Parathyroid adenoma (tissue), 2 donors: ENCODE measurements around the gene MBP.

Source experiments
- H2AFZ ChIP-seq: fragments of 300-600 bp; sonication (generic); one replicate; pipeline ENCODE4 v1.7.0; 2017; ENCODE audit warnings: antibody characterized with exemption, mild to moderate bottlenecking
- H3K27ac ChIP-seq: fragments of 300-600 bp; sonication (generic); one replicate; pipeline ENCODE4 v1.7.0; 2017
- H3K27me3 ChIP-seq: fragments of 300-600 bp; sonication (generic); one replicate; pipeline ENCODE4 v1.7.0; 2017; ENCODE audit warnings: low read length; ENCODE audit not compliant: control insufficient read depth, insufficient read depth
- H3K36me3 ChIP-seq: fragments of 300-600 bp; sonication (generic); one replicate; pipeline ENCODE4 v1.7.0; 2017; ENCODE audit warnings: low read length; ENCODE audit not compliant: control insufficient read depth, insufficient read depth
- H3K4me1 ChIP-seq: fragments of 300-600 bp; sonication (generic); one replicate; pipeline ENCODE4 v1.7.0; 2017; ENCODE audit warnings: control low read depth
- H3K4me2 ChIP-seq: fragments of 300-600 bp; sonication (generic); one replicate; pipeline ENCODE4 v1.7.0; 2017; ENCODE audit warnings: low read length
- H3K4me3 ChIP-seq: fragments of 300-600 bp; sonication (generic); one replicate; pipeline ENCODE4 v1.7.0; 2017; ENCODE audit warnings: low read depth, low read length
- H3K79me2 ChIP-seq: fragments of 300-600 bp; sonication (generic); one replicate; pipeline ENCODE4 v1.7.0; 2017; ENCODE audit warnings: control low read depth
- H3K9ac ChIP-seq: fragments of 300-600 bp; sonication (generic); one replicate; pipeline ENCODE4 v1.7.0; 2017; ENCODE audit warnings: mild to moderate bottlenecking
- H3K9me3 ChIP-seq: fragments of 300-600 bp; sonication (generic); one replicate; pipeline ENCODE4 v1.7.0; 2017; ENCODE audit warnings: low read length; ENCODE audit not compliant: control insufficient read depth
- TF ChIP-seq, protein P1 (sequence below): fragments of 300-600 bp; sonication (generic); IDR thresholded peaks from one replicate; pipeline ENCODE4 v1.7.0; 2017; ENCODE audit warnings: antibody characterized with exemption, mild to moderate bottlenecking
- donor health status: primary hyperparathyroidism.

Gene MBP

GRCh38 chr18:77153404-77153803 lies 20.8 kb upstream of the MBP start:
- TF ChIP-seq, protein P1, sequence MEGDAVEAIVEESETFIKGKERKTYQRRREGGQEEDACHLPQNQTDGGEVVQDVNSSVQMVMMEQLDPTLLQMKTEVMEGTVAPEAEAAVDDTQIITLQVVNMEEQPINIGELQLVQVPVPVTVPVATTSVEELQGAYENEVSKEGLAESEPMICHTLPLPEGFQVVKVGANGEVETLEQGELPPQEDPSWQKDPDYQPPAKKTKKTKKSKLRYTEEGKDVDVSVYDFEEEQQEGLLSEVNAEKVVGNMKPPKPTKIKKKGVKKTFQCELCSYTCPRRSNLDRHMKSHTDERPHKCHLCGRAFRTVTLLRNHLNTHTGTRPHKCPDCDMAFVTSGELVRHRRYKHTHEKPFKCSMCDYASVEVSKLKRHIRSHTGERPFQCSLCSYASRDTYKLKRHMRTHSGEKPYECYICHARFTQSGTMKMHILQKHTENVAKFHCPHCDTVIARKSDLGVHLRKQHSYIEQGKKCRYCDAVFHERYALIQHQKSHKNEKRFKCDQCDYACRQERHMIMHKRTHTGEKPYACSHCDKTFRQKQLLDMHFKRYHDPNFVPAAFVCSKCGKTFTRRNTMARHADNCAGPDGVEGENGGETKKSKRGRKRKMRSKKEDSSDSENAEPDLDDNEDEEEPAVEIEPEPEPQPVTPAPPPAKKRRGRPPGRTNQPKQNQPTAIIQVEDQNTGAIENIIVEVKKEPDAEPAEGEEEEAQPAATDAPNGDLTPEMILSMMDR: no peak
- Histone ChIP-seq H3K9me3 (no peaks in the 10 kb centered on the region), H3K79me2 (no peaks in the 10 kb centered on the region), H3K4me2 (no peak overlapping the region), H3K27ac (no peak overlapping the region), H3K27me3 (no peaks in the 10 kb centered on the region), H3K9ac (no peak overlapping the region), H3K4me1 (peaks cover 2% of the 10 kb centered on the region), H2AFZ (no peak overlapping the region), H3K36me3 (no peaks in the 10 kb centered on the region), H3K4me3 (no peak overlapping the region)

GRCh38 chr18:77151772-77152520 lies 19.4 kb upstream of the MBP start:
- TF ChIP-seq, protein P1: no peak
- no peak overlapping the region for H2AFZ ChIP-seq
- H3K36me3 ChIP-seq: no peaks in the 10 kb centered on the region
- H3K79me2 ChIP-seq: no peaks in the 10 kb centered on the region
- H3K27ac ChIP-seq: no peak overlapping the region
- no peaks in the 10 kb centered on the region for H3K9me3 ChIP-seq
- no peak overlapping the region for H3K9ac ChIP-seq
- H3K27me3 ChIP-seq: no peaks in the 10 kb centered on the region
- no peak overlapping the region for H3K4me2 ChIP-seq
- H3K4me3 ChIP-seq: no peak overlapping the region
- peaks cover 2% of the 10 kb centered on the region for H3K4me1 ChIP-seq

GRCh38 chr18:77151033-77151771 lies 18.6 kb upstream of the MBP start:
- no peak overlapping the region for H3K4me2 ChIP-seq
- H3K4me3 ChIP-seq: no peak overlapping the region
- no peak overlapping the region for H2AFZ ChIP-seq
- H3K36me3 ChIP-seq: no peaks in the 10 kb centered on the region
- H3K9ac ChIP-seq: no peak overlapping the region
- TF ChIP-seq, protein P1: no peak
- no peaks in the 10 kb centered on the region for H3K79me2 ChIP-seq
- H3K4me1 ChIP-seq: peaks cover 2% of the 10 kb centered on the region
- no peaks in the 10 kb centered on the region for H3K9me3 ChIP-seq
- H3K27ac ChIP-seq: no peak overlapping the region
- H3K27me3 ChIP-seq: no peaks in the 10 kb centered on the region

DNA sequence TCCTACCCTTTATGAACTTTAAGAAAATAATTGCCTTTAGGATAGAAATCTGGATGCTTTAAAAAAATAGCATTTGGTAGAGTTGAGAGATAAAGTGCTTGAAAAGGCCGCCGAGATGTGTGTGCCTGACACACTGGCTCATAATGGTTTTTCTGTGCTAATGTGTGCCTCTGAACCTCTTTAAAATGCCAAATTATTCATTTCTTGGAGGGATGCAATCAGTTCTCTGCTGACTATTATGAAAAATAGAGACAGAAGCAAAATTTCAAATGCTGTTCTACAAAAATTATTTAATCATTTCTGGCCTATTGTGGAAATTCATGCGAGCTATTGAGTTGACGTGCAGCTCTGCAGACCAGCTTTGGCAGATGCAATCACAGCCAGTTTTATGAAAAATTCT lies 18.0 kb upstream of the MBP start:
- no peaks in the 10 kb centered on the region for H3K36me3 ChIP-seq
- no peak overlapping the region for H3K9ac ChIP-seq
- TF ChIP-seq, protein P1: no peak
- no peak overlapping the region for H3K4me3 ChIP-seq
- peaks cover 2% of the 10 kb centered on the region for H3K4me1 ChIP-seq
- no peak overlapping the region for H3K4me2 ChIP-seq
- no peak overlapping the region for H3K27ac ChIP-seq
- H2AFZ ChIP-seq: no peak overlapping the region
- no peaks in the 10 kb centered on the region for H3K27me3 ChIP-seq
- H3K9me3 ChIP-seq: no peaks in the 10 kb centered on the region
- no peaks in the 10 kb centered on the region for H3K79me2 ChIP-seq
